Measurements from ENCODE around the gene DCC. TPM values are rescaled to one million over a fixed set of nuclear protein-coding genes. Genes with fewer than 3 reads are reported as not detected.

Gene DCC
- total RNA-seq, 4 donors from 2014 or later, result 0.84 to 1.2 TPM; not detected in 2

DNA sequence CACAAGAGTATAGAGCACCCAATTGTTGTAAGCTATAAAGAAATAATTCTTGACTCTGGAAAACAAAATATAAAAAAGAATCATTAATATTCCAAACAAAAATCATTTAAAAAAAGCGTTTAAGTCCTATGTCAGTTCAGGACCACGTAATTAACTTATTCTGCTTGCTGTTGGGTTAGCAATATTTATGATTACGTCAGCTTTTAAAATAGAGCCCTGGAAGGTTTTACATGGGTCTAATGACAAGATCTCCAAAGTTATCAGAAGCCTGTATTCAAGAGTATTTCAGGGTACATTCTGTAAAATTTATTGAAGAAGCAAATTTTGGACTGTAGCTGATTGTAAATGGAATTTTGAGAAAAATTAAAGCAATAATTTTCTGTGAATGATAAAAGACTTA, 521.6 kb downstream of the DCC start:
- no peak for DNase-seq (ENCODE audit: low spot score in 2 of 2)
- Histone ChIP-seq H3K9me3 (peaks cover 0 to 2% (median 0%) of the 10 kb centered on the region in 4 donors), H3K4me3 (no peak overlapping the region), H3K27ac (no peak overlapping the region), H3K36me3 (no peaks in the 10 kb centered on the region), H3K4me1 (no peaks in the 10 kb centered on the region), H3K27me3 (no peaks in the 10 kb centered on the region)
- WGBS, 2 donors, result 82 to 85% methylated on average over 3 of the region's 3 CpGs
- TF ChIP-seq, protein P1, sequence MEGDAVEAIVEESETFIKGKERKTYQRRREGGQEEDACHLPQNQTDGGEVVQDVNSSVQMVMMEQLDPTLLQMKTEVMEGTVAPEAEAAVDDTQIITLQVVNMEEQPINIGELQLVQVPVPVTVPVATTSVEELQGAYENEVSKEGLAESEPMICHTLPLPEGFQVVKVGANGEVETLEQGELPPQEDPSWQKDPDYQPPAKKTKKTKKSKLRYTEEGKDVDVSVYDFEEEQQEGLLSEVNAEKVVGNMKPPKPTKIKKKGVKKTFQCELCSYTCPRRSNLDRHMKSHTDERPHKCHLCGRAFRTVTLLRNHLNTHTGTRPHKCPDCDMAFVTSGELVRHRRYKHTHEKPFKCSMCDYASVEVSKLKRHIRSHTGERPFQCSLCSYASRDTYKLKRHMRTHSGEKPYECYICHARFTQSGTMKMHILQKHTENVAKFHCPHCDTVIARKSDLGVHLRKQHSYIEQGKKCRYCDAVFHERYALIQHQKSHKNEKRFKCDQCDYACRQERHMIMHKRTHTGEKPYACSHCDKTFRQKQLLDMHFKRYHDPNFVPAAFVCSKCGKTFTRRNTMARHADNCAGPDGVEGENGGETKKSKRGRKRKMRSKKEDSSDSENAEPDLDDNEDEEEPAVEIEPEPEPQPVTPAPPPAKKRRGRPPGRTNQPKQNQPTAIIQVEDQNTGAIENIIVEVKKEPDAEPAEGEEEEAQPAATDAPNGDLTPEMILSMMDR (IDR thresholded peaks at IDR 0.05), result no peak
- TF ChIP-seq POLR2A (IDR thresholded peaks at IDR 0.05) (no peak), EP300 (IDR thresholded peaks at IDR 0.05) (no peak)

DNA sequence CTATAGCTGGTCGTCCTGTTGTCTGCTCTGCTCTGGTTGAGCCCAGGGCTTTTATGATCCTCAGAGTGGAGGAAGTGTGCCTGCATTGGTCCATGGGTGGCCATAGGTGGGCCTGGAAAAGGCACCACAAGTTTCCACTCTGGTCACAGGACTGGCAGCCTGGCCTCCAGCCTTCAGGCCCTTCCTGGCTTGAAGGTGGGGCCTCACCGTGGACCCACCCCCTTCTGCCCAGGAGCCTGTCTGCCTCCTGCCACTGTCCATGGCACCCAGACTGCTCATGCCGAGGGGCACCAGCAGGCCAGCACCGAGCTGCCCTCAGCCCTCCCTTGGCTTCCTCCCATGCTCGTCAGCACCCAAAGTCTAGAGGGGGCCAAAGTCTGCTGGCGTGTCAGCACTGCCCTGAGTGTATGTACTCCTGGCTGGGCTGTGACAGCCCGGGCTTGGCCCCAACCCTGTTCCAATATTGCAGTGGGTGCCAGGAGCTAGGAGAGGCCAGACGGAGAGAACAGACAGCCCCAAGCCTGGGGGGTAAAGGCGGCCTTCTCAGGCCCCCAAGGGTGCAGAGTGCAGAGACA, 529.4 kb downstream of the DCC start:
- Histone ChIP-seq H3K27me3 (no peaks in the 10 kb centered on the region), H3K4me1 (no peaks in the 10 kb centered on the region), H3K27ac (no peak overlapping the region), H3K9me3 (peaks cover 0 to 2% (median 0%) of the 10 kb centered on the region in 4 donors), H3K4me3 (no peak overlapping the region), H3K36me3 (no peaks in the 10 kb centered on the region)
- DNase-seq (ENCODE audit: low spot score in 2 of 2), result no peak
- no peak for TF ChIP-seq POLR2A (IDR thresholded peaks at IDR 0.05)
- no peak for TF ChIP-seq EP300 (IDR thresholded peaks at IDR 0.05)
- TF ChIP-seq, protein P1 (IDR thresholded peaks at IDR 0.05), result no peak
- WGBS, 2 donors, result 83 to 89% methylated on average over 3 to 9 of the region's 9 CpGs

DNA sequence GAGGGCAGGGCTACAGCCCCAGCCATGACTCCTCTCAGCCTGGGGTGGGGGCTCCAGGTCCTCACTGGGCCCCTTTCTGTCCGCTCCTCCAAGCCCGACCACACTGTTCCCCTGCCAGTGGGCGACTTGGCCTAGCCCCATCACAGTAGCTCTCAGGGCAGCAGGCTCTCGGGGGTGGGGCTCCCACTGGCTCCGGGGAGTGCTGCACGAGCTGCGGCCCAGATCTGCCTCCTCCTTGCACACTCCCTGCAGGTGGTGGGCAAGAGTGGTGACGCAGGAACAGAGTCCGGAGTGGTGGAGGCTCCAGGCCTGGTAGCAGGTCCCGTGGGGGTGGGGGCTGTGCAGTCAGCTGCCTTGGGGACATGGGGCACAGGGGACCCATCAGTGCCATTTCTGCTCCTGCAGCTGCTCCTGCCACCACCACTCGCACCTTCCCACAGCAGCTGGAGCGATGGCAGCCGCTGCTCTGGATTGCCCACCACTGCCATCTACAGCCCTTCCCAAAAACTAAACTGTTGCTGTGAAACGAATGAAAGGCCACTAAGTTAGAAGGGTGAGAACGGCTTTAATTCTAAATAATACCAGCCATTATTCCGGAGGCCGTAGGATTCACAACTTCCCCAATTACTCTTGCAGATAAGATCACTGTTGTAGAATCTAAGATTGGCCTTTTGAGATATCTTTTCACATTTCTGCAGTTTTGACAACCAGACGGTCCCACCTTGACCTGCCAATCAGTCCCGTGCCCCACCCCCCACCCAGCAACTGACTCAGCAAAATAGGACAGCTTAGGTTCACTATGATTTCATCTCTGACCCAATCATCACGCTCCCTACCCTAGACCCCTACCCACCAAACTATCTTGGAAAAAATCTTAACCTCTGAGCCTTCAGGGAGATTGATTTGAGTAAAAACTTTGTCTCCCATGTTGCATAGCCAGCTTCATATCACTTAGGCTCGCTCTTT, 530.2 kb downstream of the DCC start:
- DNase-seq (ENCODE audit: low spot score in 2 of 2), result no peak
- TF ChIP-seq, protein P1 (IDR thresholded peaks at IDR 0.05), result no peak
- no peak for TF ChIP-seq POLR2A (IDR thresholded peaks at IDR 0.05)
- TF ChIP-seq EP300 (IDR thresholded peaks at IDR 0.05), result no peak

DNA sequence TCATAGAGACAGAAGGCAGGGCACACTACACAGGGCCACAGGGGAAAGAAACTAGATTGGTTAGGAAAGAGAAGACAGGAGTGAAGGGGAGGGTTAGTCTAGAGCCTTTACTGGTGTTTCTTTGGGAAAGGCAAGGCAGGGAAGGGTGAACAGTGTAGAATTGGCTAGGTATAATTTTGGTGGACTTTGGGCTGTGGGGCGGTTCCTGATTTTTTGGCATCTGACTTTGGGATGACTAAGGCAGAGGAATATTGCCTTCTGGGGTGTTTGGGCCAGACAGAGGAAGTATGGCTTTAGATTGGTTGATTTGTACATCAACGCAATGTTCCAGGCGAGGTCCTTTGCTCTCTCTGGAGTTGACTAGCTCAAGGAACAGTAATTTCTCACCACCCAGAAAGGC, 534.8 kb downstream of the DCC start:
- H3K27ac ChIP-seq, result no peak overlapping the region
- H3K9me3 ChIP-seq, result no peaks in the 10 kb centered on the region
- H3K36me3 ChIP-seq, result no peaks in the 10 kb centered on the region
- H3K4me1 ChIP-seq, result no peaks in the 10 kb centered on the region
- TF ChIP-seq POLR2A (IDR thresholded peaks at IDR 0.05) (no peak), EP300 (IDR thresholded peaks at IDR 0.05) (no peak)
- TF ChIP-seq, protein P1 (IDR thresholded peaks at IDR 0.05), result no peak
- no peaks in the 10 kb centered on the region for H3K27me3 ChIP-seq
- no peak overlapping the region for H3K4me3 ChIP-seq
- DNase-seq (ENCODE audit: low spot score in 2 of 2), result no peak
- WGBS, 2 donors, result 85 to 92% methylated on average over 3 of the region's 3 CpGs

More for the DNA sequence above, 530.2 kb downstream of the DCC start:
- no peaks in the 10 kb centered on the region for H3K27me3 ChIP-seq
- H3K9me3 ChIP-seq, result peaks cover 0 to 2% (median 0%) of the 10 kb centered on the region in 4 donors
- no peaks in the 10 kb centered on the region for H3K36me3 ChIP-seq
- no peak overlapping the region for H3K27ac ChIP-seq
- WGBS, 2 donors, result 78 to 79% methylated on average over 21 of the region's 21 CpGs
- H3K4me3 ChIP-seq, result no peak overlapping the region
- no peaks in the 10 kb centered on the region for H3K4me1 ChIP-seq

DNA sequence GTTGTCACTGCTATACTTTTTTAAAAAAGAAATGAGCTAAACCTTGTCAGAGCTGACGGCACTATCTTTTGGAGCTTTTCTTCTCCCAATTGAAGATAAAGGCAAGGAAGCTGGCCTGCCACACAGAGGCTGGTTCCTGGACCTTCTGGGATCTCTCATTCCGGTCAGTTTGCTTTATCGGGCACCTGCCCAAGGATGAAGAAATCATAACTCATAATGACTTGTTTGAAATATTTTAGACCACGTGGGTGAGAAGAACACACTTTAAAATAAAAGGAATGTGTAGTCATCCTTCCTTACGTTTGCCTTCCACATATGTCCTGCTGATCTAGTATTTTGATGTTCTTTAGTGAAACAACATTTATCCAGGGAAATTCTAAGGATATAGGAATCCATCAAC, 535.7 kb downstream of the DCC start:
- WGBS, 2 donors, result 67 to 76% methylated on average over 5 of the region's 5 CpGs
- TF ChIP-seq EP300 (IDR thresholded peaks at IDR 0.05) (no peak), POLR2A (IDR thresholded peaks at IDR 0.05) (no peak)
- TF ChIP-seq, protein P1 (IDR thresholded peaks at IDR 0.05), result no peak
- no peak overlapping the region for H3K27ac ChIP-seq
- H3K27me3 ChIP-seq, result no peaks in the 10 kb centered on the region
- H3K36me3 ChIP-seq, result no peaks in the 10 kb centered on the region
- no peaks in the 10 kb centered on the region for H3K9me3 ChIP-seq
- no peaks in the 10 kb centered on the region for H3K4me1 ChIP-seq
- no peak overlapping the region for H3K4me3 ChIP-seq
- DNase-seq (ENCODE audit: low spot score in 2 of 2), result no peak

All from tibial nerve (tissue), 4 donors.